ENCODE results near the gene NCMAP. TPM values are rescaled to one million over a fixed set of nuclear protein-coding genes. Genes with fewer than 3 reads are reported as not detected.

The NCMAP gene
- total RNA-seq, 4 donors from 2014 or later = 0.12 to 0.19 TPM; not detected in 2

DNA sequence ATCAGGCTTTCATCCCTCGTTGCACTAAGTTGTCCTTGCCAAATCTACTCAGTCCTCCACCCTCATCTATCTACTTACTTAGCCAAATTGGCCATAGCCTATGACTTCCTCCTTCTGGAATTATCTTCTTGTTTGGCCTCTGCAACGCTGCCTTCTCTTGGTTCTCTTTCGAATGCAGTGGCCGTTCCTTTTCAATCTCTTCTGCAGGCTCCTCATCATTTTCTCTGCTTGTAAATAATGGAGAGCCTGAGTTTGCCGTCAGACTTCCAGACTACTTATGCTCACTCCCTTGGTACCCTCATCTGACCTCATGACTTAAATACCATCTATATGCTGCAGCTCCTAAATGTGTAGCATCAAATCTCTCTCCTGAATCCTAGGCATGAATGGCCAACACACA, 64.8 kb downstream of the NCMAP start:
- WGBS, 2 donors = 71 to 78% methylated on average over 5 of the region's 5 CpGs
- no peak for DNase-seq
- intact Hi-C loops (cut with DNase I) = no loop called here
- TF ChIP-seq, protein P1, sequence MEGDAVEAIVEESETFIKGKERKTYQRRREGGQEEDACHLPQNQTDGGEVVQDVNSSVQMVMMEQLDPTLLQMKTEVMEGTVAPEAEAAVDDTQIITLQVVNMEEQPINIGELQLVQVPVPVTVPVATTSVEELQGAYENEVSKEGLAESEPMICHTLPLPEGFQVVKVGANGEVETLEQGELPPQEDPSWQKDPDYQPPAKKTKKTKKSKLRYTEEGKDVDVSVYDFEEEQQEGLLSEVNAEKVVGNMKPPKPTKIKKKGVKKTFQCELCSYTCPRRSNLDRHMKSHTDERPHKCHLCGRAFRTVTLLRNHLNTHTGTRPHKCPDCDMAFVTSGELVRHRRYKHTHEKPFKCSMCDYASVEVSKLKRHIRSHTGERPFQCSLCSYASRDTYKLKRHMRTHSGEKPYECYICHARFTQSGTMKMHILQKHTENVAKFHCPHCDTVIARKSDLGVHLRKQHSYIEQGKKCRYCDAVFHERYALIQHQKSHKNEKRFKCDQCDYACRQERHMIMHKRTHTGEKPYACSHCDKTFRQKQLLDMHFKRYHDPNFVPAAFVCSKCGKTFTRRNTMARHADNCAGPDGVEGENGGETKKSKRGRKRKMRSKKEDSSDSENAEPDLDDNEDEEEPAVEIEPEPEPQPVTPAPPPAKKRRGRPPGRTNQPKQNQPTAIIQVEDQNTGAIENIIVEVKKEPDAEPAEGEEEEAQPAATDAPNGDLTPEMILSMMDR (IDR thresholded peaks at IDR 0.05) = no peak
- TF ChIP-seq POLR2A (IDR thresholded peaks at IDR 0.05) = no peak
- Histone ChIP-seq H3K27ac (no peak overlapping the region), H3K27me3 (peaks cover 0 to 34% (median 0%) of the 10 kb centered on the region in 4 donors), H3K4me1 (no peaks in the 10 kb centered on the region), H3K4me3 (no peak overlapping the region), H3K9me3 (no peaks in the 10 kb centered on the region), H3K36me3 (no peaks in the 10 kb centered on the region)

GRCh38 chr1:24621121-24621520, 65.2 kb downstream of the NCMAP start:
- no peak for DNase-seq
- H3K4me1 ChIP-seq = no peaks in the 10 kb centered on the region
- no peaks in the 10 kb centered on the region for H3K9me3 ChIP-seq
- H3K27me3 ChIP-seq = peaks cover 0 to 34% (median 0%) of the 10 kb centered on the region in 4 donors
- H3K4me3 ChIP-seq = no peak overlapping the region
- no peak overlapping the region for H3K27ac ChIP-seq
- H3K36me3 ChIP-seq = no peaks in the 10 kb centered on the region
- intact Hi-C loops (cut with DNase I) = no loop called here
- WGBS, 2 donors = 77 to 82% methylated on average over 5 of the region's 5 CpGs
- TF ChIP-seq POLR2A (IDR thresholded peaks at IDR 0.05) = no peak
- TF ChIP-seq, protein P1 (IDR thresholded peaks at IDR 0.05) = no peak

DNA sequence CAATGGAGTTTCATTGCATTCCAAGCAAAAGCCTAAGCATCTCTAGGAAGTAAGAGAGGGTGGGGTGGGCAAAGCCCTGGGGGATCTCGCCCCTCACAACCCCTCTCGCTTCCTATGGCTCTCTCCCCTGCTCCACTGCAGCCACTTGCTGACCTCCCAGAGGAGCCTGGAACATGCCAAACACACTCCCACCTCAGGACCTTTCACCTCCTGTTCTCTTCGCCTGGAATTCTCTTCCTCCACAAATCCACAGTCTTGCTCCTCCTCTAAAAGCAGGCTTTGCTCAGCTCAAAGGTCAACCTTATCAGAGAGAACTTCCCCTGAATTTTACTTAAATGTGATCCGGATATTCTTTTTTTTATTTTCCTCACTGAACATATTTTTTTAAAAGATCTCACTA, 66.3 kb downstream of the NCMAP start:
- H3K9me3 ChIP-seq = no peaks in the 10 kb centered on the region
- no peaks in the 10 kb centered on the region for H3K36me3 ChIP-seq
- no peaks in the 10 kb centered on the region for H3K4me1 ChIP-seq
- no peak for DNase-seq
- H3K4me3 ChIP-seq = no peak overlapping the region
- H3K27me3 ChIP-seq = peaks cover 0 to 37% (median 0%) of the 10 kb centered on the region in 4 donors
- intact Hi-C loops (cut with DNase I) = no loop called here
- 48 to 55% methylated on average over 4 of the region's 4 CpGs for WGBS, 2 donors
- no peak for TF ChIP-seq POLR2A (IDR thresholded peaks at IDR 0.05)
- TF ChIP-seq, protein P1 (IDR thresholded peaks at IDR 0.05) = no peak
- no peak overlapping the region for H3K27ac ChIP-seq

DNA sequence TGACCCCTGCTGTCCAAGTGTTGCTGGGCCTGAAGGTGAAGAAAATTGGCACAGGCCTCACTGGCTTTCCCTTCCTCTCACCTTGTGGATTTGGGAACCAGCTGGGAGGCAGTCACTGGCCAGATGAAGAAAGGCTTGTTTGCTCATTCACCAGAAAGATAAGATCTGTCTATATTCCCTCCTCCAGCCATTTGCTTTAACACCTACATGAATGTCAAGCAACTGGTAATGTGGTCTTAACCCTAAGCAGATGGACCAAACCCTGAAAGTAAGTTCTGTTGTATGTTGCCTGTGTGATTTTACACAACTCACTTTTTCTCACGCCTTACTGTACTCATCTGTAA, 76.9 kb downstream of the NCMAP start:
- H3K4me3 ChIP-seq = no peak overlapping the region
- no peak overlapping the region for H3K27ac ChIP-seq
- peaks cover 0 to 19% (median 0%) of the 10 kb centered on the region in 4 donors for H3K27me3 ChIP-seq
- no peaks in the 10 kb centered on the region for H3K36me3 ChIP-seq
- WGBS, 2 donors = 91% methylated on average over 1 of the region's 1 CpG; no CpG with 5 or more reads in 1 of the 2 donors
- no peak for TF ChIP-seq POLR2A (IDR thresholded peaks at IDR 0.05)
- TF ChIP-seq, protein P1 (IDR thresholded peaks at IDR 0.05) = no peak
- no peaks in the 10 kb centered on the region for H3K9me3 ChIP-seq
- DNase-seq = no peak
- intact Hi-C loops (cut with DNase I) = no loop called here
- H3K4me1 ChIP-seq = no peaks in the 10 kb centered on the region

GRCh38 chr1:24635195-24635843, 79.4 kb downstream of the NCMAP start:
- Histone ChIP-seq H3K36me3 (no peaks in the 10 kb centered on the region), H3K27me3 (peaks cover 0 to 7% (median 0%) of the 10 kb centered on the region in 4 donors), H3K27ac (no peak overlapping the region), H3K9me3 (no peaks in the 10 kb centered on the region), H3K4me3 (no peak overlapping the region), H3K4me1 (peaks cover 0 to 9% (median 0%) of the 10 kb centered on the region in 3 donors)
- intact Hi-C loops (cut with DNase I) = no loop called here
- TF ChIP-seq, protein P1 (IDR thresholded peaks at IDR 0.05) = peak in 5 of 6 experiments; percentile 33 to 68 (median 49)
- no peak for TF ChIP-seq POLR2A (IDR thresholded peaks at IDR 0.05)
- WGBS, 2 donors = 17 to 20% methylated on average over 4 of the region's 4 CpGs
- DNase-seq = no peak
